GM21528 (cell line): ENCODE data around the gene AGBL1.

Source experiments
- ATAC-seq: cut with Tn5 transposase; IDR thresholded peaks from one replicate; pipeline ENCODE4 v1.9.1; 2021; ENCODE audit warnings: mild to moderate bottlenecking, moderate library complexity; ENCODE audit not compliant: unreplicated experiment, low FRiP score

The AGBL1 gene

DNA sequence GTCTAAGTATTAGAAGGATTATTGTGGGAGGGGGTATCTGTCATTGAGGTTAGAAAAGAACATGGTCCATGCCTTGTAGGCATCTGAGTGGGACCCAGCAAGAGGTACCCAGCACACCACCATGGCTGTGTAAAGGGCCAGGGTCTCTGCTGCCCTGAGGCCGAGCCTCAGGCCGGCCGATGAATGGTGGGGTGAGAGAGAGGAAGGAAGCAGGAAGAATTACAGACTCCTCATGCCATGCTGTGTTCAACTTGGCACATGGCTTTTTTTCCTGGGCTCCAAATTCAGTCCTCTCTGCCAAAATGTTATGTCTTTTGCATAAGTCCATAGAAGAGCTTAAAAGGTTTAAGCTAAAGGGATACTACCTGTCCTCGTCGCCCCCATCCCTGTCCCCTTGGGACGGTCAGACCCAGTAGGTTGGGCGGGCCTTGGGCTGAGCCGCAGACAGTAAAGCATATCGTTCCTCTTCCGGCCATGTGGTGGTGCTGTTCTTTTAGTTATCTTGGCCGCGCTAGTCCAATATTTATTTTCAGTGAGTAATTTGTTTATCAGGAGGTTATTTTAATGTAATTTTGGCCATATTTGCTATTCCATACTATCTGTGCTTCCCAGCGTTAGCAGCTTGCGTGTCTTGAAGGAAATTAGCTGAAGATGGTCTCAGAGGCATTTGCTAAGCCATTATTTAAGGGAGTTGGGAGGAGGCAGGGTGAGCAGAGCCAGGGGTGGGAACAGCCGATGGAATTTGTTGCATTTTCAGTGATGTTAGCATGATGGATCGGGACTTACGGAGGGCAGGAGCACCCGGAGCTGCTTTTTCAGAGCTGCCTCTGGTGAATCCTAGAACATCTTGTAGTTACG, 152.4 kb downstream of the AGBL1 start:
- ATAC-seq = peak; percentile 68

DNA sequence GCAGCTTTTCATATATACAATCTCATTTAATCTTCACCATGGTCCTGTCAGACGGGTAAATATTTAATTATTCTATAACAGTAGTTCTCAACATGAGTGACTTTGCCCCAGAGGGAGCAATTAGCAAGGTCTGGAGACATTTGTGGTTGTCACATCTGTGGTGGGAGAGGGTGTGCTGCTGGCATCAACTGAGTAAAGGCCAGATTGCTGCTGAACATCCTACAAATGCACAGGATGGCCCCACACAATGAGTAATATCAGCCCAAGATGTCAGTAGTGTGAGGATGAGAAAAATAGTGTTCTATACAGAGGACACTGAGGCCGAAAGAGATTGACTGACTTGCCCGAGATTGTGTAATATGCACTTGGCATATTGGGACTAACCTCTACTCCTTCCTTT, 156.0 kb downstream of the AGBL1 start:
- ATAC-seq = no peak

DNA sequence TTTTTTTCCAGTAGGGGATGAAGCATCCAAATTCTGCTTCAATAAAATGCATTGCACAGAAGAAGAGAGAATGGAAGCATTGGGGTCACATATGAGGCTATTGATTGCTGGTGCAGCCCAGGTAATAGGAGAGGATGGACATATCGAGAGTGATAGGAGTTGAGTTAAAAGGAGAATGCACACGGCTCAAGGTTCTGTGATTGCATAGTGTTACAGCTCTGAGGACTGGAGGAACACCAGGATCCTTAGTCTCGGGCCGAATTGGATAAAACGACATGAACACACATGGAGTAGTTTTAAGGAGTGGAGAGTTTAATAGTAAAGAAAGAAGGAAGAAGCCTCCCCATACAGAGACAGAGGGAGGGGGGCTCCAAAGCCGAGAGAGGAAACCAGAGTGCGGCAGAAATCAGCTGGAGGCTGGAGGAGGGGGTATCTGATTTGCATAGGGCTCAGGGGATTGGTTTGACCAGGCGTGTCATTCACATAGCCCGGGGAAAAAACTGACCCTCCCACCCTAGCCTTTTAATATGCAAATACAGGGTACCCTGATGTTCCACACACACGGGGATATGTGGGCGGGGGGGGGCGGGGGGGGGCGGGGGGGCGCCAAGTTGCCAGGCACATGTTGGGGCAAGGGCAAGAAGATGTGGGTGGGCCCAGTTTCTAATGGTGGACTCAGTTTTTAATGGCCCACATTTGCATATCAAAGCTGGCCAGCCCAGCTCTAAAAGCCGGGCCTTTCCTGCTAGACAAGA, 156.9 kb downstream of the AGBL1 start:
- no peak for ATAC-seq

DNA sequence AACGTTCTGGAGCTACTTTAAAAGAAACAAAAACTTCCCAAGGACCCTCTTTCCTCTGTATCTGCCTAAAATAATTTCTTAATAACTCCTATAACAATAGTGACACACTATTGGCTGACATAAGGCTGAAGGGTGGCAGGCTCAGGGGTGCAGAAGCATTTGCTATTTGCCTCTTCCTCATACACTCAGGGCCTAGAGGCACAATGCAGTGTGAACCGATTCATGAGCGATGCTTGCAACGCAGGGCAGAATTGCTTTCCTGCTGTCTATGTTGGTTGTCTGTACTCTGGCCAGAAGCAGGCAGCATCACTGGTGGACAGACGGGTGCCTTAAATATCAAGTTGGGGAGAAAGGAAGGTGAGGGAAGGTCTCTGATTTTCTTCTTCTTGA, 157.4 kb downstream of the AGBL1 start:
- no peak for ATAC-seq

GRCh38 chr15:86247249-86247955, 167.7 kb downstream of the AGBL1 start:
- no peak for ATAC-seq

GRCh38 chr15:86255247-86255646, 175.6 kb downstream of the AGBL1 start:
- ATAC-seq = no peak

DNA sequence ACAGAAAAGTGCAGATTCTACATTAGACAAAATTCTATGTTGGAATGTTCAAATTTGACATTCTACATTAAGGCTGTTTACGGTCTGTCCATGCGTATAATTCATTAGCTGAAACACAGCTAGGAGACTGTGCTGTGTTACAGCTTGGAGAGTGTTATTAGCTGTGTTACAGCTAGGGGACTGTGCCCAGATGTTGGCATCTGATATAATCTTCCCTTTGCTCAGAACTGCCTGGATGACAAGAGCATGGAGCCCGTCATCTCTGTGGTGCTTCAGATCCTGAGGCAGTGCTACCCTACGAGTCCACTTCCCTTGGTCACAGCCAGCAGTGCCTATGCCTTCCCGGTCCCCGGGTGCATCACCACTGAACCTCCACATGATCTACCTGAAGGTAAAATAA, 177.0 kb downstream of the AGBL1 start:
- no peak for ATAC-seq

DNA sequence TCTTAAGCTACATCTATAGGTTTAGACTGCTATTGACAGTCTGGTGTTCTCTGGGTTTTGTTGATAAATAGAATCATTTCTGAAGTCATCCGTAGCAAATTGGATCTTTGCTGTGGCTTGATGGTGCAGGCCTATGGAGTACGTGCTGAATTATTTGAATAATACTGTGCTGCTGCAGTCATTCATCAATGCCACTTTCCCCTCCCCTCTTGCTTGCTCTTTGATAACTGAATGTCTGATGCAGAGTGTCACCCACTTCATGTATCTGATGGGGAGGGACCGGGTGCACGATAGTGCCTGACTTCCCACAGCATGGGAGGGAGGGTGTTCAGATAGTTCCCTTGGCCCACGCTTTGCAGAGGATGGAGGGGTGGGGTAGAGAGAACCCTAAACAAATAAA, 179.9 kb downstream of the AGBL1 start:
- ATAC-seq = no peak

DNA sequence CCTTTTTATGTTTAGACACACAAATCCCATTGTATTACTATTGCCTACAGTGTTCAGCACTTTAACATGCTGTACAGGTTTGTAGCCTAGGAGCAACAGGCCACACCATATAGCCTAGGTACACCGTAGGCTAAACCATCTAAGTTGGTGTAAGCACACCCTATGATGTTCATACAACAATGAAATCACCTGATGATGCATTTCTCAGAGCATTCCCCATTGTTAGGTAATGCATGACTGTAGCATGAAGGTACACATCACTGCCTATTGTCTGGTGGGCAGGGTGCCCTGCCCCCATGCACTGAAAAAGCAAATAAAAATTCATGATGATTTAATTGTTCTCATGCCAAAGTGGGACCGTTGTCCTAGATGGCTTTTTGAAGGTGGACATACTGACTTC, 183.6 kb downstream of the AGBL1 start:
- no peak for ATAC-seq

- ATAC-seq = no peak
Measured at GRCh38 chr15:86266896-86267484, 187.3 kb downstream of the AGBL1 start.

DNA sequence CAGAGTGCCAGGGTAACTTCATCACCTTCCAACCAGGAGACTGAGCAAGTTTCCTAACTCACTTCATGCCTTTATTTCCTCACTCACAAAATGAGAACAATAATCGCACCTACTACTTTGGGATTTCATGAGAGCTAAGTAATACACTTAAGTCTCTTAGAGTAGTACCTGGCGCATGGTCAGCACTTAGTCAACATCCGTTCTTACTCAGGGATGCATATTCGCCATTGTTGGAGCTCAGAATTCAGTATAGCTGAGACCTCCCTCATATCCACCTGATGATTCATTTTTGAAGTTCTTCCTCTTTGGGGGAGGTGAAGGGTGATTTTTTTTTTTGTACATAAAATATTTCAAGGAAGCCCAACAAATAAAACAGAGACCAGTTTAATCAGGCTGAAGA, 188.2 kb downstream of the AGBL1 start:
- ATAC-seq = no peak

DNA sequence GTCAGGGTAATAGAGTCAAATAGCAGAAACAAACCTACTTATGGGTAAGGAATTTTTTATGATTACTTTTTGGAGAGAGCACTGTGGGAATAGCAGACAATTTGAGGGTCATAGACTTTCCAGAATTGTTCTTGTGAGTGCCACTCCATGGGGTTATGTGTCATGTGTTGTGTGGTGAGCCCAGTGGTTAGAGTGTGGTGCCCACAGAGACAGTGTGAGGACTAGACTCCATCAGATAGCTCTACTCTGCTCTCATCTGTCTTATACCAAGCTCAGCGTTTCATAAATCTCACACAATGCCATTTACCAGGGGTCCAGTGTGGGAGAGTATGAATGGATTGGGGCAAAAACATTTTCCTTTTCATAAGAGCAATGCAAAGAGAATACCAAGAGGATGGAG, 188.9 kb downstream of the AGBL1 start:
- ATAC-seq = no peak

- ATAC-seq = no peak
Measured at GRCh38 chr15:86273309-86273708, 193.6 kb downstream of the AGBL1 start.

DNA sequence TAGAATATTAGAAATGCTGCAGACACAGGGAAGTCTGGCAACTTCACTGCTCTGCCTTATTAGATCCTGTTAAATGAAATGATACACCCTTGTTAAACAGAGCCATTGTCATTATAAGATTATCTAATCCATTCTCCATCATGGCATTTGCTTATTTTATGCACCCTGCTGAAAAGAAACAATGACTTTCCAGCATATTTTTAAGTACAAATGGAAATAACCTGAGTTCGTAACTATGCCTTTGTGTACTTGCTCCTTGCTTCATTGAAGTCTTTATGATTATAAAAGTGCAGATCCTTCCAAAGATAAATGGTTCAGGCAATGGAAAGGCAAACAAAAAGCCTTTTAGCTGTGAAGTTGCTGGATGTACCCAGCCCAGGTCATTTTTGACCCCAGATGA, 195.7 kb downstream of the AGBL1 start:
- no peak for ATAC-seq

- ATAC-seq = no peak
Measured at GRCh38 chr15:86278586-86278985, 198.9 kb downstream of the AGBL1 start.

DNA sequence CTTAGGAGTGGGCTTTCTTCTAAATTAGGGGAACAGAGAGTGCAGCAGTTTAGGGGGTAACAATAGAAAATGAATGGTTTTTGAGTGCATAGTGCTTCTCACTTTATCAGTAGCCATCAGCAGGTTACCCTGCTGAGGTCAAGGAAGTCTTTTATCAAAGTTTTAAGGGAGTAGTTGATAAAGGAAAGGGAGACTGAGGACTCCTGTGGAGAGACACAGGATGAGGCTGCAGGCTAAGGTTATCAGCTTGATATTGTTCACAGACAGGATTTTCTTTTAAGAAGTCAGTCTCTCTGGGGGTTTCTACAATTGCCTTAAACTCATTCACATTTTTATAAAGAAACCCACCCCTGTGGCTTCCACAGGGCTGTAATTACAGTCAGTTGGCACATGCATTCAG, 205.0 kb downstream of the AGBL1 start:
- no peak for ATAC-seq

GRCh38 chr15:86295511-86295910, 215.8 kb downstream of the AGBL1 start:
- ATAC-seq = no peak

DNA sequence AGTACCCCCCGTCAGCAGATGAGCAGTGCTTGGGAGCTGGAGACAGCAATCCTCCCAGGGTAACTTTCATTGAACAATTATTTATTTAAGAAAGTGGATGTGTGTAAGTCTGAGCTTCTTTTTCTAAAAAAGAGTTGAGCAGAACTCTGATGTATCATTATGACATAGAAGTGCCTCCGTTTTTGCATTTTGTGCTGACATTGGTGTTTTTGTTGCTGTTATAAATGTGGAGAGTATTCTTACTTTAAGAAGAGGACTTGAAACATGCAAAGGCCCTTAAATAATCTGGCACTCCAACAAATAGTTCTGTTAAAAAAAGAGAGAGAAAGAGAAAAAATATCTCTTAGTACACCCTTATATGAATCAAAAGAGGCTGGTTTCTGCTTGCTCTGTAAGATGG, 217.1 kb downstream of the AGBL1 start:
- ATAC-seq = no peak

DNA sequence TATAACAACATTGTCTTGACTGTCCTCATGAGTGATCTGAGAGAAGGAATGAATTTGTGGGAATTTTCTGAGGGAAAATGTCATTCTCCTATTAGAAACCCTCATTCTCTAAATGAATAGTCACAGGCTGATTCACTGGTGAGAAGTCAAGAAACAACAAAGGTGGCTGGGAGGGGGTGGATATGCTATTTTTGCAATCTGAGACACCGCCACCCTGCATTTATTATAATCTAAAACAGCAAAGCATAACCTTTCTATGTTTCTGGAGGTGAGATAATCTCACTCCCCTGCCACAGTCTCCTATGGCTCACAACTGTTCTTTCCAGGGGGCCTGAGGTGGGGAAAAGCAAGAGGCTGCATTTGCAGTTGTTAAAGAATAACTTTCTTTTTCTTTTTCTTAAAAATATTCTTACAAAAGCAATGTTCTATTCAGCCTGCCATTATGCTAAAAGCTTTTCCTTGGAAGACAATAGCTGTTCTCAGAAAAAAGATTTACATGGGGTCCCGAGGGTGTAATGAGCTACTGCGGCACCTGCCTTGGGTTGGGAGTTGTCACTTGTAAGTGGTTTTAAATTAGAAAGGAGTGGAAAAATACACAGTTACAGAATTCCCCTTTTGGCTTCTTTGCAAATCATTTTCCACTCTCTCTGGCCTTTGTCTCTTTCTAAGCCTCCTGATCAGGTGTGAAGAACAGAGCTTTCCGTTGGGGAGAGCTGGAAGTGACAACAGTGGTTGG, 220.9 kb downstream of the AGBL1 start:
- ATAC-seq = no peak

DNA sequence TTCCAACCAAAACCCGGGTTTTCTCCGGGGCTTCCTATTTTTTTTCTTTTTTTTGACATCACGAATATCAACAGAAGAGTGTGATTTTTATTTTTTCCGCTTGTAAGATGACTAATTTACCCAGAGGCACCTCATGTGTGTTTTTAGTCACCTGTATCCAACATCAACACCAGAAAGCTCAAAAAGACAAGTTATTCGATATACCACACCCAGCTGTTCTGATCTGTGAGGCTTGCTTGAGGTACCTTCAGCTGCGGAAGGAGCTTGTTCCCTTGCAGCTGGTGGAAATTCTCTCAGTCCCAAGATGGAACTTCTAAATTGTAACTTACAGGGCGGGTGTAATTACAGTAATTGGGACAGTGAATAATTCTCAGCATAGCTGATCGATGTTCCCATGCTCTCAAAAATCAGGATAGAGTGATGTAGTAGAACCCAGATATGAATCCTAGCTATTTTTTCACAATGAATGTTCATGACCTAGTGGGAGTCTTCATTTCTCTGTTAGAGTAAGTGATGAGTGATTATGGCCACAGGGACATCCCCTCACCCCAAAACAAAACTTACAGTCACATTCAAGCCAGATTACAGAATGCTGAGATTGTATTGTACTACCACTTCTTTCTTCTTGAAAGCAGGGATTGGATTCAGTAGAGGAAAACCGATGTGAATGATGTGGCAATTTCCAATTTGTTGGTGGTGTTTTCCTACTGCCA, 232.1 kb downstream of the AGBL1 start:
- no peak for ATAC-seq
